GM23338 (cell line): ENCODE results near the gene CPEB3. TPM values are rescaled to one million over a fixed set of nuclear protein-coding genes. Genes with fewer than 3 reads are reported as not detected.

Experiments used
- ATAC-seq: fragments of 200-7000 bp; cut with Tn5 transposase; 3 replicates; pipeline ENCODE4 v1.9.1; 2020
- DNase-seq: peaks from one replicate; pipeline ENCODE4 v3.0.0-alpha.2; 2015; ENCODE audit warnings: low spot score
- H2AFZ ChIP-seq: fragments of 200-600 bp; sonication (generic); 2 replicates; pipeline ENCODE4 v1.8.0; 2016; ENCODE audit warnings: antibody characterized with exemption, mild to moderate bottlenecking, moderate library complexity
- H3F3A ChIP-seq: fragments of 200-600 bp; sonication (generic); replicated peaks from 2 replicates; pipeline ENCODE4 v1.8.0; 2017; ENCODE audit warnings: antibody characterized with exemption, mixed run types, low read depth
- H3K27ac ChIP-seq: fragments of 200-600 bp; sonication (generic); 2 replicates; pipeline ENCODE4 v1.6.1; 2016; ENCODE audit warnings: low read depth
- H3K27me3 ChIP-seq: fragments of 200-600 bp; sonication (generic); 2 replicates; pipeline ENCODE4 v1.8.0; 2016; ENCODE audit warnings: mild to moderate bottlenecking, mixed run types, moderate library complexity; ENCODE audit not compliant: insufficient read depth
- H3K36me3 ChIP-seq: fragments of 200-600 bp; sonication (generic); 2 replicates; pipeline ENCODE4 v1.8.0; 2016; ENCODE audit warnings: mild to moderate bottlenecking; ENCODE audit not compliant: insufficient read depth
- H3K4me1 ChIP-seq: fragments of 200-600 bp; sonication (generic); 2 replicates; pipeline ENCODE4 v1.8.0; 2016; ENCODE audit warnings: mild to moderate bottlenecking, moderate library complexity; ENCODE audit not compliant: insufficient read depth
- H3K4me2 ChIP-seq: fragments of 200-600 bp; sonication (generic); 2 replicates; pipeline ENCODE4 v1.7.1; 2017; ENCODE audit warnings: mixed run types
- H3K4me3 ChIP-seq: fragments of 200-600 bp; sonication (generic); 2 replicates; pipeline ENCODE4 v1.6.1; 2016; ENCODE audit warnings: mixed run types
- H3K79me2 ChIP-seq: fragments of 200-600 bp; sonication (generic); replicated peaks from 2 replicates; pipeline ENCODE4 v1.8.0; 2017; ENCODE audit warnings: mild to moderate bottlenecking; ENCODE audit not compliant: insufficient read depth
- H3K9me2 ChIP-seq: fragments of 200-600 bp; sonication (generic); 2 replicates; pipeline ENCODE4 v1.8.0; 2017; ENCODE audit not compliant: insufficient read depth
- H4K20me1 ChIP-seq: fragments of 200-600 bp; sonication (generic); replicated peaks from 2 replicates; pipeline ENCODE4 v1.8.0; 2017; ENCODE audit warnings: mild to moderate bottlenecking; ENCODE audit not compliant: insufficient read depth
- H3K27ac Mint-ChIP-seq: 2 replicates; pipeline ENCODE4 v1.8.0; 2020; ENCODE audit warnings: inconsistent platforms, mild to moderate bottlenecking, moderate library complexity, mixed read lengths
- H3K27me3 Mint-ChIP-seq: 3 replicates; pipeline ENCODE4 v1.8.0; 2022; ENCODE audit warnings: low read depth, mild to moderate bottlenecking, moderate library complexity, mixed read lengths, inconsistent platforms; ENCODE audit not compliant: insufficient read depth, poor library complexity
- H3K36me3 Mint-ChIP-seq: 3 replicates; pipeline ENCODE4 v1.8.0; 2021; ENCODE audit warnings: low read depth, mild to moderate bottlenecking, inconsistent platforms, moderate library complexity, mixed read lengths
- H3K4me1 Mint-ChIP-seq: 3 replicates; pipeline ENCODE4 v1.8.0; 2020; ENCODE audit warnings: mild to moderate bottlenecking, inconsistent platforms, mixed read lengths
- H3K4me3 Mint-ChIP-seq: 3 replicates; pipeline ENCODE4 v1.8.0; 2021; ENCODE audit warnings: moderate library complexity, mild to moderate bottlenecking, inconsistent platforms, mixed read lengths
- H3K9me3 Mint-ChIP-seq: 3 replicates; pipeline ENCODE4 v1.8.0; 2020; ENCODE audit warnings: moderate library complexity, mild to moderate bottlenecking, inconsistent platforms, mixed read lengths
- CREB1 ChIP-seq: fragments of 250-450 bp; sonication (Bioruptor Pico); IDR thresholded peaks from 2 replicates; pipeline ENCODE4 v1.5.0; 2020; ENCODE audit warnings: low read depth, mild to moderate bottlenecking, moderate library complexity
- CTCF ChIP-seq, 2 experiments: fragments of 200-600 bp in 1 of 2; sonication (generic) in 1 of 2; conservative IDR thresholded peaks; 2 replicates each; pipeline versions ENCODE4 v1.5.1 to v1.6.1; 2016 to 2017; ENCODE audit warnings: antibody characterized with exemption in 2 of 2, low read depth in 2 of 2, mild to moderate bottlenecking in 2 of 2, moderate library complexity in 1 of 2
- EZH2 ChIP-seq: fragments of 200-600 bp; sonication (generic); IDR thresholded peaks from one replicate; pipeline ENCODE4 v1.8.0; 2017; ENCODE audit warnings: antibody characterized with exemption, mild to moderate bottlenecking, low read depth; ENCODE audit not compliant: unreplicated experiment
- EZH2phosphoT487 ChIP-seq: fragments of 200-600 bp; sonication (generic); IDR thresholded peaks from one replicate; pipeline ENCODE4 v1.8.1; 2018; ENCODE audit warnings: antibody characterized with exemption; ENCODE audit not compliant: unreplicated experiment
- NANOG ChIP-seq: IDR thresholded peaks from 2 replicates; pipeline ENCODE4 v1.6.1; 2016; ENCODE audit warnings: antibody characterized with exemption, borderline replicate concordance
- ZNF331 ChIP-seq: fragments of 250-450 bp; sonication (Bioruptor Pico); IDR thresholded peaks from 2 replicates; pipeline ENCODE4 v1.5.0; 2020; ENCODE audit warnings: low read depth, mild to moderate bottlenecking, moderate library complexity
- polyA plus RNA-seq: library from polyadenylated mRNA; unstranded; fragments of >200 nt; fragmentation: Nextera tagmentation; extraction: Ambion mirVana; gene quantifications from 2 replicates; pipeline ENCODE4 v1.2.1, GENCODE V29; 2016
- total RNA-seq: library from RNA; depleted of rRNA; stranded (reverse); fragments of >200 nt; shearing (Covaris generic); gene quantifications from 2 replicates; pipeline ENCODE4 v1.2.3, GENCODE V29; 2014

CPEB3 gene
- total and polyA plus RNA-seq, 2 experiments from 2014 or later: 0.74 to 1.9 TPM

DNA sequence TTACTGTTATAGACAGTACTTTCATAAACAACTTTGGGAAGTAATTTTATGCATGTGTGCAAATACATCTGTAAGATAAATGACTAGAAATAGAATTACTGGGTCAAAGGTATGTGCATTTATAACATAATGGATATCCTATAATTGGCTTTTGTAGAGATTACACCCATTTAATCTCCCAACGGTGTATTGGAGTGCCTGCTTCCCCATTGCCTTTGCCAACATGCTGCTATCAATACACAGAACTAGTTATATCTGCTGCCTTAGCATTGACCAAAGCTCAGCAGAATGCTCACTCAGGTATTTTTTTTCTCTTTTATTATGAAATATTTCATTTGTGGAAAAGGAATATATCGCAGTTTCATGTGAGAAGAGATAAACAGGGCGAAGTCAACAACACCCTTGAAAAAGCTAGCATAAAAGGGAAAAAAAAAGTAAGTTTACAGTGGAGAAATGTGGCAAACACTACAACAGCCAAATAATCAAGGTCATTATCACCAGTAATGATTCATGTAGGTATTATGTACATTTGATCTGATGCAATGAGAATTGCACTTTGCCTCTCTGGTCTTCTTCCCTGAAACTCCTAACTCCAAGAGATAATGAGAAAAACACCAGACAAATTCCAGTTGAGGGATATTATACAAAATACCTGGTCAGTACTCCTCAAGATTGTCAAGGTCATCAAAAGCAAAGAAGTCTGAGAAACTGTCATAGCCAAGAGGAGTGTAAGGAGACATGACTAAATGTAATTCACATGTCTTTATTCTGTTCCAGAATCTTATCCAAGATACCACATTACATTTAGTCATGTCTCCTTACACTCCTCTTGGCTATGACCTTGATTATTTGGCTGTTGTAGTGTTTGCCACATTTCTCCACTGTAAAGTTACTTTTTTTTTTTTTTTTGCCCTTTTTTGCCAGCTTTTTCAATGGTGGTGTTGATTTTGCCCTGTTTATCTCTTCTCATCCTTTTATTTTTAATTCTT, 36.9 kb upstream of the CPEB3 start:
- no peaks in the 10 kb centered on the region for H3F3A ChIP-seq
- peaks cover 17% of the 10 kb centered on the region for H3K4me1 ChIP-seq
- H3K4me2 ChIP-seq: no peak overlapping the region
- DNase-seq (no peak), ATAC-seq (no peak)
- no peaks in the 10 kb centered on the region for H3K27me3 ChIP-seq
- no peak overlapping the region for H3K4me3 ChIP-seq
- H3K27ac ChIP-seq: no peak overlapping the region
- H4K20me1 ChIP-seq: 0 out of 2 replicates have a peak, but pooled peaks cover 12% of the 10 kb centered on the region
- H3K4me3 Mint-ChIP-seq: no peak overlapping the region
- peaks cover 45% of the 10 kb centered on the region for H3K4me1 Mint-ChIP-seq
- peaks cover 60% of the 10 kb centered on the region for H3K79me2 ChIP-seq
- peak overlapping the region; percentile 88 for H3K27ac Mint-ChIP-seq
- H3K36me3 Mint-ChIP-seq: peaks cover 3% of the 10 kb centered on the region; the same call in 1 of the 3 replicates
- peaks cover 3% of the 10 kb centered on the region for H3K27me3 Mint-ChIP-seq
- H3K9me2 ChIP-seq: no peaks in the 10 kb centered on the region
- no peak overlapping the region for H2AFZ ChIP-seq
- no peaks in the 10 kb centered on the region for H3K36me3 ChIP-seq
- TF ChIP-seq ZNF331 (CRISPR knock-in tag) (no peak), NANOG (no peak), CTCF (conservative IDR thresholded peaks at IDR 0.05; ENCODE audit: low read depth in 2 of 2) (no peak)
- H3K9me3 Mint-ChIP-seq: no peaks in the 10 kb centered on the region

DNA sequence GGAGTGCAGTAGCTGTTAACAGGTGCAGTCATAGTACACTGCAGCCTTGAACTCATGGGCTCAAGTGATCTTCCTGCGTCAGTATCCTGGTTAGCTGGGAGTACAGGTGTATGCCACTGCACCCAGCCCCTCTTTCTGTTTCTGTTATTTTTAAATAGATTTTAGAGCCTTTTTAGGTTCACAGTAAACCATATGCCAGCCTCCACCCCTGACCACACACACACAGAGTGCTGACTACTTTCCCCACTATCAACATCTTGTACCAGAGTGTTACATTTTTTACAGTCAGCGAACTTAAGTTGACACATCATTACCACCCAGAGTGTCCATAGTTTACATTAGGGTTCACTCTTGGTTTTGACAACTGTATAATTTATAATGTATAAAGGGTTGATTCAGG, 32.2 kb upstream of the CPEB3 start:
- H3K4me1 Mint-ChIP-seq: peaks cover 16% of the 10 kb centered on the region; the same call in 2 of the 3 replicates
- H3K27me3 Mint-ChIP-seq: no peaks in the 10 kb centered on the region
- peaks cover 26% of the 10 kb centered on the region for H4K20me1 ChIP-seq
- ATAC-seq (no peak), DNase-seq (no peak)
- no peaks in the 10 kb centered on the region for H3K9me2 ChIP-seq
- H3K27ac Mint-ChIP-seq: no peak overlapping the region
- H3K27me3 ChIP-seq: no peaks in the 10 kb centered on the region
- peaks cover 7% of the 10 kb centered on the region; the same call in 1 of the 2 replicates for H3K4me1 ChIP-seq
- H3F3A ChIP-seq: no peaks in the 10 kb centered on the region
- no peak overlapping the region for H3K4me2 ChIP-seq
- peaks cover 16% of the 10 kb centered on the region; the same call in 2 of the 3 replicates for H3K36me3 Mint-ChIP-seq
- H2AFZ ChIP-seq: no peak overlapping the region
- no peaks in the 10 kb centered on the region for H3K9me3 Mint-ChIP-seq
- H3K36me3 ChIP-seq: no peaks in the 10 kb centered on the region
- TF ChIP-seq CREB1 (no peak), NANOG (no peak), CTCF (conservative IDR thresholded peaks at IDR 0.05; ENCODE audit: low read depth in 2 of 2) (no peak), EZH2phosphoT487 (no peak), EZH2 (no peak)
- no peak overlapping the region for H3K4me3 Mint-ChIP-seq
- H3K27ac ChIP-seq: no peak overlapping the region
- no peak overlapping the region for H3K4me3 ChIP-seq
- H3K79me2 ChIP-seq: peaks cover 82% of the 10 kb centered on the region
